Brain pericyte (primary cell): ENCODE results near the gene ZNRF2.
"Not testable (repeated sequence)": the region's sequence is repeated elsewhere in the genome, so short reads cannot be mapped to it uniquely, and the experiment has no call there.

Experiments used
- DNase-seq: peaks from one replicate; pipeline ENCODE4 v3.0.0-alpha.2; 2012; ENCODE audit warnings: low read depth, low spot score

ZNRF2 gene

DNA sequence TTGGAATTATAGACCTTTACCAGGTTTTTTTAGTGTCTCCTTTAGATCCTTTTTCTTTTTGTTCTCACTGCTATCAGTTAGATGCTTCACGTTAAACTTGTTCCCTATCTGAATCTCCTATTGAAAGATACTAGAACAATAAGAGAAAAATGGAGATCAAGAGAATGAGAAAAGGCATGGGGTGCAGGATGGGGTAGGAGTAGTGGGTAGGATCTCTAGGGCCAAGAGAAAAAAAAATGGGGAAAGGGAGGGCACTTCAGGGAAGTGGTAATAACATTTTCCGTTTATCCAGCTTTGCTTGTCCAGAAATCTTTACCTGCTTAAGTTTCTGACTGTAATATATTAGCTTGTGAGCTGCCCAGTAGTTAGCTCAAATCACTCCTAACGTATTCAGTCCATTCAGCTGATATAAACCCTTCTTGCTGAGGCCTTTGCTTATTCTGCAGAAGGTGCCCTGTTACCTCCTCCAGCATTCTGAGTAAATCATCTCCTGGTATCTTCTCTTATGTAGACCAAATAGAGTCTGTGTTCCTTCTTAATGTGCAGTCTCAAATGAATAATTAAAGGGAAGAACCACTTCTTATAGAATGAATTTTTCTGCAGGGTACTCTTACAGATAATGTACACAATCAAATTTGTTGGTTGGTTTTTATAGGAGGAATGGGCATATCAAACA lies 69.7 kb downstream of the ZNRF2 start:
- no peak for DNase-seq

DNA sequence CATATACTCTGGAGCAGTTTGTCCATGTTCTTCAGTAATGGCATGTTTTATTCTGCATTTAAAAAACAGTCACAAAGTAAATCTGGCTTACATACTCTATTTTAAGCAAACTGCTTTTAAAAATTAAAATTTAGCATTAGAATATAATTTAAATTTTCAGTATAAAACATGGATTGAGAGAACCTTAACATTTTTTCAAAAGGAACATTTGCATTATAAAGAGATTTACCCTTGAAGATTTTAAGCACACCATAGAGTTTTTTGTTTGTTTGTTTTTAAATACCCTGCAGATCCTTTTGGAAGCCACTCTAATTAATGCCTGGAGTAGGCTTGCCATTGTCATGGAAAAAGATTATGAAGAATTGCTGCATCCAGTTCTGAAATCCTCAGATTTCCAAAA lies 70.4 kb downstream of the ZNRF2 start:
- no peak for DNase-seq

DNA sequence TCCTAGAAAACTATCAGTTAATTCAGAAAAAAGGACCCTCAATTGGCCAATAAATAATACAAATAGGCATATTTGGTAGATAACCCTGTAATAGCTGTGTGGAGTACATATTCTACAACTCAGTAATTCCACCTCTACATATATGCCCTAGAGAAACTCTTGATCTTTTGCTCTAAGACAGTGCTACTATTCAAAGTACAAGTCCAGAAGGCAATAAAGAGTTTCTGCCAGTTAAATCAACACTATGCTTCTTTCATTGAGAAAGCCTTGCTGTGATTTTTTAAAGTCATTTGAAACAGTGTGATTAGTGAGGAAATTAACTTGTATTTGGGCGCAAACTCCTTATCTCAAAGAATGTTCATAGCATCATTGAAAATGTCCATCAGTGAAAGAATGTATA lies 75.6 kb downstream of the ZNRF2 start:
- DNase-seq = no peak

DNA sequence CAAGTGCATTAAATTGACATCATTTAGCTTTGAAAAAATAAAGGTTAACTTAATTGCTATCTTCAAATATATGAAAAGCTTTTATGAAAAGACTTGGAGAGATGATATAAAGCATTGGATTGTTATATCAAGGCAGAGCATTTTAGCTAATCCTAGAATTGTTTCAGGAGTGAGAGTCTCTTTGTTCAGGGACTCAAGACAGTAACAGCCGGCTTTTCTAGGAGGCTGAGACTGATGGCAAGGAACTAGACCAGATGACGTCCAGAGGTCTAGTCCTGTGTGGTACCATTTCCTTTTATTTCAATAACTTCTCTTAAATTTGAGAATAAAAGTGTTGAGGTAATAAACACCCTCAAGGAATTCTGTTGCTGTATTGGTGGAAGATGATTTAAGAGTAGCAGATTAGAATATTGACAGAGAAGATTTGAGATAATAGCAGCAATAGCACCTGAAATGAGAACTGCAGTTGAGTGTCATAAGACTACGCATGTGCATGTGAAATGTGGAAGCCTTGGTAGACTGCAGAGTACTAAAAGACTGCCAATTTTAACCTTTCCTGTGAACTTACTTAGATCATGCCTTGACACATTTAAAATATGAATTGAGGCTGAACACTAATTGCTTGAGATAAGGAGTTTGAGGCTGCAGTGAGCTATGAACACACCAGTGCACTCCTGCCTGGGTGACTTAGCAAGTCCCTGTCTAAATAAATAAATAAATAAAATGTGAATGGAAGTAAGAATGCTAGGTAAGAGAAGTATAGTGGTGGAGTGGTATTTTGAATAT lies 79.6 kb downstream of the ZNRF2 start:
- no peak for DNase-seq

DNA sequence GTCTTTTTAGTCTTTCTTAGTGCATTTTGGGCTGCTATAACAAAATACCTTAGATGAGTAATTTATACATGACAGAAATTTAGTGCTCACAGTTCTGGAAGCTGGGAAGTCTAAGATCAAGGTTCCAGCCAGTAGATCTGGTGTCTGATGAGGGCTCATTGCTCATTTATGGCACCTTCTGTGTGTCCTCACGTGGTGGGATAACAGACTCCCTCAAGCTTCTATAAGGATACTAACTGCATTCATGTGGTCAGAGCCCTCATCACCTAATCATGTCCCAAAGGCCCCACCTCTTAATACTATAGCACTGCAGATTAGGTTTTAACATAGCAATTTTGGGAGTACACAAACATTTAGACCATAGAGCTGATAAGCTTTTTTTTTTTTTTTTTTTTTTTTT lies 80.4 kb downstream of the ZNRF2 start:
- no peak for DNase-seq

DNA sequence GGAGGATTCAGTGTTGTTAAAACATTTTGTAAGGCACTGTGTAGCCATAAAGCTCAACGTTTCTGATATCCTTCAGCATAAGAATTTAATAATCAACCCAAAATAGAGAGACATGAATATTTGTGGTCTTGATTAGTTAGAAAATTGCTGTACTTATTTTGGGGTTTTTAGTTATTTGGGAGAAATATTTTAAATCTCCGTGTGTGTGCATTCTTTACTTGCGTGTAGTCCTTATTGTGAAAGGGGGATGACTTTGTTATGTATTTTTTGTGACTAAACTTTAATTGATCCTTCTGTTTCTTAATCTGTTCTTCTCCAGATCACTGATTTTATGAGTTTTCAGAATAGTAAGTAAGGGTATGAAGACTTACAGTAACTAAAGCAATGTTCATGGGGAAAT lies 81.2 kb downstream of the ZNRF2 start:
- no peak for DNase-seq

DNA sequence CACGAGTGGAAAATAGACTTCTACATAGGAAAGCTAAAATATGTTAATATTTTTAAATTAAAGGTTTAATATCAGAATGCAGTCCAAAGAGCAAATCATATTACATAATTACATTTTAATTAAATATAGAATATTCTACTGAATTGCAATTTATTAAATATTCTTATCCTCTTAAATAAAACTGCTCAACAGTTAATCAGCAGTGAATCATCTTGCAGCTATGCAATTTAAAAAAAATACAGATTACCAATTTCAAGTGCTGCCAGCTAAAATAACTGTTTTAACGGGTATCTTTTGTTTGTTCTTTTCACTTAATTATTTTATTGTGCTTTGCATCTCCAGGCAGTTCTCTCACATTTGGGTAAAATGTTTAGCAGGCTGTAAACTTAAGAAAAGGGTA lies 82.2 kb downstream of the ZNRF2 start:
- no peak for DNase-seq

DNA sequence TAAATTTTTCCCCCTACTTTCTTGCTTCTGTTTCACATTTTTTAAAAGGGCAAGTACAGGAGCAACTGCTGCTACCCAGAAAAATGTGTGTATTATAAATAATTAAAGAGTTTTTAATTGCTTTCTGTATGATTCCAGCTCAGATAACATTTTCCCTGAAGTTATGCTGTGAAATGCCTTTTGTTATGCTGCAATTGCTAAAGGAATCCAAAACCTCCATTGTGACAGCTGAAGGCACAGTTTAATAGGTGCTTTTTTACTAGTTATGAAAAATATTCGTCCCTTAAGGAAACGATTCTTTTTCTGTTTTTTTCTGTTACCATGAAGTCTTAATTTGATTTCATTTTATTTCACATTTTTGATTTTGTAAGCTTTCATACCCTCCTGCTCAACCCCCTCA lies 83.2 kb downstream of the ZNRF2 start:
- DNase-seq = no peak

DNA sequence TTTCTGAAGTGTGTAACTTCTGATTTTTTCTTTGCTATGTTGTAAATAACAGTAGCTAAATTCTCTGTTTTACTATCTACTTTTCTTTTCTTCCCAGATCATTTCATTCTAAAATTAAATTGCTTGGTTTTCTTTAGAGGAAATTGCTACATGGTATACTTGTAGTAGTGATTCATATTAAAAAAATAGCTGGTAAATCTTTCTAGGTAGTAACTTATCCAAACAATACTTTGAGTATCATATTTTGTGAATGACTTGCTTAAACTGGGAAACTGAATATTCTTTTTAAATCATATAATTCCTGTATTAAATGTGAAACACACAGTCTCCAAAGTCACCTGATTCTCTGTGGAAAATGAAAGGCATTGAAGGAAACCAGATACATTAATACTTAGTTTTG lies 85.5 kb downstream of the ZNRF2 start:
- no peak for DNase-seq

DNA sequence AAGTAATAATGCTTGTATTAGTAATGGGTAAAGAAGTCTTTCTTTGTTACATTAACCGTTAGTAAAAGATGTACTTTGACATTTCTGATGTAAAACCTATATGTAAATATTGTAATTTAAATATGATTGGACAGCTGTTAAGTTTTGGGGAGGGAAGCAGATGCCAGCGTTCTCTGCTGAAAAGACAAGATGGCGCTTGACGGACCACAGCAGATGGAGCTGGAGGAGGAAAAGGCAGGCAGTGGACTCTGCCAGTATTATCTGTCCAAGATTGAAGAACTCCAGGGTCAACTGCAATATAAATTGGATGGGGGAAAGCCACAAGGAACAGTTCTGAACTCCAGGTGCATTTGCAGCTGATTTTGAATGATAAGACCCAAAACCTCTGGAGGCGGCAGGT lies 86.9 kb downstream of the ZNRF2 start:
- no peak for DNase-seq

DNA sequence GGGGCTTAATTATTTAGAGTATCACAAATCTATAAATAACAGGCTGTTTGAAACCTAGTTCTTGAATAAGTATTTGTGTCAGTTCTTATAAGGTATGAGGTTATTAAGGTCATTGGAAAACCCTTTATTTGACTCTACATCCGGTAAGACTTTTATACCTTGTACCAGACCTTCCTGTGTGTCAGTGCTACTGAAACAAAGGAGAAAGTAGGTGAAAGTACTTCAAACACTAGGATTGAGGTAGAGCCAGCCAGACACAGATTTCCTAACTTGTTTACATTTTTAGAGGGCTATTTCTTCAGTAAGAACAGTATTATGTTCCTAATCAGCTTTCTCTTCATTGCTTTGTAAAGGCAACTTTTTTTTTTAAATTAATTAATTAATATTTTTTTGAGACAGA lies 93.9 kb downstream of the ZNRF2 start:
- DNase-seq = no peak

DNA sequence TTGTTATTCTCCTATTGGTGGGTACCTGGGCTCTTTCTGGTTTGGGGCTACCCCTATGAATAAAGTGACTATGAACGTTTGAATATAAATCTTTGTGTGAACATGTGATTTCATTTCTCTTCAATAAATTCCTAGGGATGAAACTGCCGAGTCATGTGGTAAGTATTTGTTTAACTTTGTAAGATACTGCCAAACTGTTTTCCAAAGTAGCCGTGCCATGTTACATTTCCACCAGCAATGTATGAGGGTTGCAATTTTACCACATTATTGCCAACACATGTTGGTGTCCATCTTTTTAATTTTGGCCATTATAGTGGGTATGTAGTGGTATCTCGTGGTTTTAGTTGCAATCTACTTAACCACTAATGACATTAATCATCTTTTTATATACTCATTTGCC lies 94.7 kb downstream of the ZNRF2 start:
- no peak for DNase-seq

DNA sequence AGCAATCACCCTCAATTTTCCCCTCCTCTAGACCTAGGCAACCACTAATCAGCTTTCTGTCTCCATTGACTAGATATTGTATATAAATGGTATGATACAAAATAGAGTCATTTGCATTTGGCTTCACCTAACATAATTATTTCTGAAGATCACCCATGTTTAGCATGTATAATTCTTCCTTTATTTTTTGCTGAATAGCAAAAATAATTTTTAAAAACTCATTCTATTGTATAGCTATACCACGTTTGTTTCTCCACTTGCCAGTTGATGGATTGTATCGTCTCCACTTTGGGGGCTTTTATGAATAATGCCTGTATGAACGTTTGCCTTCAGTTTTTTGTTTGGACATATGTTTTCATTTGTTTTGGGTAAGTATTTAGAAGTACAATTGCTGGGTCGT lies 95.3 kb downstream of the ZNRF2 start:
- DNase-seq = no peak

DNA sequence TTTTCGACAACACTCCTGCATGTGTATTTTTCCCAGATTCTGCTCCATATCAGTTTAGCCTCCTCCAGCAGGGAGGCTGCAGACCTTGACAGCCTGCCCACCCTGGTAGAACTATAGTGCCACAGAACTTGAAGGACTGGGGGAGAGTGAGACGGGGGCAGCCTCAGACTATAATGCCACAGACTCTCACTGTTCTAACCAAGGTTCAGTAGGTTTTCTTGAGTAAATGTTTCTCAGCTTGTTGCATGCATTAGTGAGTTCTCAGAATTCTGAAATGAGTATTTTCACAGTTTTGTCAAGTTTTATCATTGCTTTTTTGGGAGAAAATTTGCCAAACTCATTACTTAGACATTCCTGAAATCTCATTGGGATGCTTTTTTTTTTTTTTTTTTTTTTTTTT lies 95.9 kb downstream of the ZNRF2 start:
- DNase-seq = no peak

DNA sequence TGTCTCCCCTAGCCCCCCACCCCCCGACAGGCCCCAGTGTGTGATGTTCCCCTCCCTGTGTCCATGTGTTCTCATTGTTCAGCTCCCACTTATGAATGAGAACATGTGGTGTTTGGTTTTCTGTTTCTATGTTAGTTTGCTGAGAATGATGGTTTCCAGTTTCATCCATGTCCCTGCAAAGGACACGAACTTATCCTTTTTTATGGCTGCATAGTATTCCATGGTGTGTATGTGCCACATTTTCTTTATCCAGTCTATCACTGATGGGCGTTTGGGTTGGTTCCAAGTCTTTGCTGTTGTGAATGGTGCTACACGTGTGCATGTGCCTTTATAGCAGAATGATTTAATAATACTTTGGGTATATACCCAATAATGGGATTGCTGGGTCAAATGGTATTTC lies 96.4 kb downstream of the ZNRF2 start:
- not testable (repeated sequence) for DNase-seq

DNA sequence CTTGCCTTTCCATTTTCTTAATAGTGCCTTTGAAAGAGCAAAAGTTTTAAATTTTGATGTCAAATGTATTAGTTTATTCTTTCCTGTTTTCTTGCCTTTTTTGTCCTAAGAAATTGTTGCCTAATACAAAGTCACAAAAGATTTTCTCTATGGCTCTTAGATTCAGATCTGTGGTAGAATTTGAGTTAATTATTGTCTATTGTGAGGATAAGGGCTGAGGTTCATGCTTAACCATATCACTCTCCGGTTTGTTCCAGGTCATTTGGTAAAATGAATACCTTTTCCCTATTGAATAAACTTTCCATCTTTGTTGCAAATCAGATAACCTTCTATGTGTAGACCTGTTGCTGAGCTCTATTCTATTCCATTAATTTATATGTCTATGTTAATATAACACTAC lies 98.2 kb downstream of the ZNRF2 start:
- no peak for DNase-seq

DNA sequence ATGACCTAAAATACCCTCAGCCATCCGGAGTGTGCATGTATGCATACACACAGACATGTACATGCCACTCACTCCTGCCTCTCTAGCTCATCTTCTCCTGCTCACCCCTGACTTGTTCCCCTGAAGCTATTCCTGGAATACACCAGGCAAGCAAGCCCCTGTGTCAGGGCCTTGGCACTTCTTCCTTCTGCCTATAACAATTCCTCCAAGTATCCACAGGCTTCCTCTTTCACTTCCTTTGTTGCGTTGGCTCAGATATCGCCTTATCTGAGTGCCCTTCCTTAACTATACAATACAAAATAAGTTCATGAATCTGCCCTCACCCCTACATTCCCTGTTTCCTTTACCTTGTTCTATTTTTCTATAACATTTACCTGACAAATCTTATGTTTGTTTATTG lies 105.4 kb downstream of the ZNRF2 start:
- no peak for DNase-seq

DNA sequence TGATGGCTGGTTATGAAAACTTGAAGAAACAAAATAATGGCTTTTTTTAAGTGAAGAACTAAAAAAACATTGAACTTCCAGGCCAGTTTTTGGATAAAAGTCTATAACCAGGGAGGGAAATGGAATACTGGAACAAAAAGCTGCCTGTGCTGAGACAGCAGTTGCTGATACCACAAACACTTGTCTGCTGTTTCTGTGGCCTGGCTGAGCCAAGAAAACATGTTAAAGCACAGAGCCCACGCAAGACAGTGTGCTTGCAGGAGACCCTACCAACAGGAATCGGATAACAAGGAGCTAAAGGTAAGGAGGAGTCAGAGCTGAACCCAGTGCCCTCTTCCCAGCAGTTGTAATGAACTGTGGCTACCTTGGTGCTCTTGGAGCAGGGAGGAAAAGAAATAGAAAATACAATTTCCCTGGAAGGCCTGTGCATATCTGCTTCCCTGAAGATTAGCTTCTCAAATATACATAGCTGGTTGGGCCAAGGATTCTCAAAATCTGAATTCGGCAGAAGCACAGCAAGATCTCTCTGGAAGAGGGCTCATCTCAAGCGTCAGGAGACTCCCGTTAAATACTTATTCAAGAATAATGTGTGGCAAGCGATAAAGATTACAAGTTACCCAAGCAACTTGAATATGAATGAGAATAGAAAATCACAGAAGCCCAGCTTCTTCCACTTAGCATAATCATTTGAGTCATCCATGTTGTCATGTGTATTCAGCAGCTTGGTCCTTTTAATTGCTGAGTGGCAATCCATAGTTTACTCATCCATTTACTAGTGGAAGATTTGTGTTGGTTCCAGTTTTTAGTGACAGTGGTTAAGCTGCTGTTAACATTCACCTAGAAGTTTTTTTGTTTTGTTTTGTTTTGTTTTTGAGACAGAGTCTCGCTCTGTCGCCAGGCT lies 106.6 kb downstream of the ZNRF2 start:
- no peak for DNase-seq

DNA sequence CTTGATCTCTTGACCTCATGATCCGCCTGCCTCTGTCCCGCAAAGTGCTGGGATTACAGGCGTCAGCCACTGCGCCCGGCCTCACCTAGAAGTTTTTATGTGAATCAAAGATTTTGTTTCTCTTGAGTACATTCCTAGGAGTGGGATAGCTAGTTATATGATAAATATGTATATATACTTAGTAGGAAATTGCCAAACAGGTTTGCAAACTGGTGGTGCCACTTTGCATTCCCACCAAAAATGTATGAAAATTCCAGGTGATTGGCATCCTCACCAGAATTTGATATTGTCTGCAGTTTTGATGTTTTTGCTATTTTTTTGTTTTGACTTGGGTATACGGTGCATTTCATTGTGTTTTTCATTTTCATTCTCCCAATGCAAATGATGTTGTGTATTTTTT lies 107.4 kb downstream of the ZNRF2 start:
- no peak for DNase-seq

DNA sequence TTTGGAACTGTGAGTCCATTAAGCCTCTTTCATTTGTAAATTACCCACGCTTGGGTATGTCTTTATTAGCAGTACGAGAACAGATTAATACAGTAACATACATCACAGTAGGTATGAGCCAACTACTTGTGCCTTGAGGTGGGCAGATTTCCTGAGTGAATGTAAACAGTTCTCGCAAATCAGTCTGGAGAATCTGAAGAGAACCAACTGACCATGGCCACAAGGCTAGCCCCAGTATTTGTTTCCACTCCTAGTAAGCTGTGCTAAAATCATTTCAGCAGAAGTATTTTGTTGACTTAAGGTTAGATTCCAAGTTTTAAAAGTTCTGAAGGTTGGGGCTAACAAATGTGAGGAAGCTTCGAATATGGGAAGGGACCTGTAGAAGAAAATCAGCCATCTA lies 111.3 kb downstream of the ZNRF2 start:
- DNase-seq = no peak

DNA sequence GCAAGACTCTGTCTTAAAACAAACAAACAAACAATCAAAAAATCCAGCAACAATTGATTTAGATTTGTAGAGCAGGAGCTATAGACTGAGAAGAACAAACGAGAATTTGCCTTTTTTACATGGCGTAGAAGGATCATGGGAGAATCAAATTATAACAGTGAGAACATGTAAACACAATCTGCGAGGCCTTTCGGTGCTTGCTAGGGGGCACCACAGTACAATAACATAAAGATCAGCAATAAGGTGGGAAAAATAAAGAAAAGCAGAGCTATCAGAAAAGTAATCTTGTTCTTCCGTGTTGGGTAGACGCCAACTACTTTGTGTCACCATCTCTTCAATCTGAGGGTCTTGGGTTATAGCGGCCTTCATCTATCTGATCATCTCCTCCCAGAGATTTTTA lies 112.0 kb downstream of the ZNRF2 start:
- no peak for DNase-seq

DNA sequence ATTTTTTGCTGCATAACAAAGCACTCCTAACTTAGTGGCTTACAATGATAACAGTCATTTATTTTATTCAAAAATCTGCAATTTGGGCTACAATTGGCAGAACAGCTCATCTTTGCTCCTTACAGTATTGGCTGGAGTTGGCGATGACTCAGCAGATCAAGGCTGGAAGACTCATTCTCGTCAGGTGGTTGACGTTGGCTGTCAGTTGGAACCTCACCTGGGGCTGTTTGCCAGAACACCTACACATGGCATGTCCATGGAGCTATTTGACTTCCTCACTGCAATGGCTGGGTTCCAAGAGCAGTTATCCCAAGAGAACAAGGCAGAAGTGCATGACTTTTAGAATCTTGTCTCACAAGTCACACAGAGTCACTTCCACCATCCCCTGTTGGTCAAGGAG lies 119.1 kb downstream of the ZNRF2 start:
- no peak for DNase-seq

DNA sequence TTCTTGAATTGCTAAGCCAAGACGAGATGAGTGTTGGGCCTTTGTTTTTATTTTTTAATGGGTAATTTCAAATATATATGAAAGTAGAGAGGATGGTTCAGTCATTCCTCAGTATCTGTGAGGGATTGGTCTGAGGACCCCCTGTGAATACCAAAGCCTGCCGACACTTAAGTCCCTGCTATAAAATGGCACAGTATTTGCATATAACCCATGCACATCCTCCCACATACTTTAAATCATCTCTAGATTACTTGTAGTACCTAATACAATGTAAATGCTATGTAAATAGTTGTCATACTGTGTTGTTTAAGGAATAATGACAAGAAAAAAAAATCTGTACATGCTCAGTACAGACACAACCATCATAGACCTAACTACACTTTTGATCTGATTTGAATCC lies 120.8 kb downstream of the ZNRF2 start:
- no peak for DNase-seq
